Measurements from ENCODE around the gene KCNK10. TPM values are rescaled to one million over a fixed set of nuclear protein-coding genes. Genes with fewer than 3 reads are reported as not detected.

The KCNK10 gene
- total and polyA plus RNA-seq, 2 donors (not counting 1 experiment from before 2014, with no cell fraction given): 0.20 TPM; not detected in 1

DNA sequence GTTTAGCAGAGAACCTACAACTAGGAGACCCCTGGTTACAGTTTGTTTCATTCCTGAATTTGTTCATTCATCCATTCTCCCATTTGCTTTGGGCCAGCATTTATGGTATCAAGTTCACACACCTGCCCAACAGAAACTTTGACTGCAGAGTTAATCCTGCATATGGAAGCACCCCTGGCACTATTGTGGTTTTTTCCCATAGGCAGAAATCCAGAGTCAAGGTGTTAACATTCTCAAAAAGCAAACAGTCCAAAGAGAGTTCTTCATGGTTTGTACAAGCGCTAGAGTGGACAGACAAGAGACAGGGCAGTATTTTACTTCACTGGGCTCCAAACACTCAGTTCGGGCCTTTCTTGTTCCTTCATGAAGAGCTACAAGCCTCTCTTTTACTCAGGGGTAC lies 51.9 kb downstream of the KCNK10 start:
- no peak for TF ChIP-seq EZH2 (IDR thresholded peaks at IDR 0.05; ENCODE audit: borderline replicate concordance, insufficient read depth, low read depth, low read length, poor library complexity, severe bottlenecking)
- TF ChIP-seq, protein P1, sequence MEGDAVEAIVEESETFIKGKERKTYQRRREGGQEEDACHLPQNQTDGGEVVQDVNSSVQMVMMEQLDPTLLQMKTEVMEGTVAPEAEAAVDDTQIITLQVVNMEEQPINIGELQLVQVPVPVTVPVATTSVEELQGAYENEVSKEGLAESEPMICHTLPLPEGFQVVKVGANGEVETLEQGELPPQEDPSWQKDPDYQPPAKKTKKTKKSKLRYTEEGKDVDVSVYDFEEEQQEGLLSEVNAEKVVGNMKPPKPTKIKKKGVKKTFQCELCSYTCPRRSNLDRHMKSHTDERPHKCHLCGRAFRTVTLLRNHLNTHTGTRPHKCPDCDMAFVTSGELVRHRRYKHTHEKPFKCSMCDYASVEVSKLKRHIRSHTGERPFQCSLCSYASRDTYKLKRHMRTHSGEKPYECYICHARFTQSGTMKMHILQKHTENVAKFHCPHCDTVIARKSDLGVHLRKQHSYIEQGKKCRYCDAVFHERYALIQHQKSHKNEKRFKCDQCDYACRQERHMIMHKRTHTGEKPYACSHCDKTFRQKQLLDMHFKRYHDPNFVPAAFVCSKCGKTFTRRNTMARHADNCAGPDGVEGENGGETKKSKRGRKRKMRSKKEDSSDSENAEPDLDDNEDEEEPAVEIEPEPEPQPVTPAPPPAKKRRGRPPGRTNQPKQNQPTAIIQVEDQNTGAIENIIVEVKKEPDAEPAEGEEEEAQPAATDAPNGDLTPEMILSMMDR (IDR thresholded peaks at IDR 0.05): no peak
- Mint-ChIP-seq H3K4me1 (no peaks in the 10 kb centered on the region), H3K27ac (no peak overlapping the region), H3K9me3 (ENCODE audit: insufficient read depth) (no peaks in the 10 kb centered on the region), H3K27me3 (peaks cover 24% of the 10 kb centered on the region), H3K4me3 (no peak overlapping the region)
- Histone ChIP-seq H3K9ac (ENCODE audit: low read length) (no peak overlapping the region), H3K9me3 (ENCODE audit: control extremely low read depth in 1 of 3, control insufficient read depth in 2 of 3, insufficient read depth in 1 of 3, low read length in 2 of 3) (no peaks in the 10 kb centered on the region), H3K27me3 (replicated peaks in 1 of 4; ENCODE audit: control extremely low read depth in 1 of 4, control insufficient read depth in 3 of 4, insufficient read depth in 4 of 4, low read length in 3 of 4) (peaks cover 0 to 9% (median 0%) of the 10 kb centered on the region in 4 experiments), H2AFZ (ENCODE audit: insufficient read depth, low read depth, low read length, poor library complexity, severe bottlenecking) (no peak overlapping the region), H3K4me1 (ENCODE audit: control insufficient read depth in 2 of 2, insufficient read depth in 2 of 2, low read length in 2 of 2) (no peaks in the 10 kb centered on the region), H3K4me3 (ENCODE audit: control extremely low read depth in 1 of 5, extremely low read depth in 1 of 5, insufficient read depth in 1 of 5, low read depth in 2 of 5, low read length in 4 of 5) (no peak overlapping the region), H3K36me3 (replicated peaks in 1 of 2; ENCODE audit: control extremely low read depth in 1 of 2, control insufficient read depth in 1 of 2, extremely low read depth in 1 of 2, insufficient read depth in 2 of 2, low read length in 1 of 2) (no peaks in the 10 kb centered on the region), H3K27ac (ENCODE audit: low read length in 2 of 2) (no peak overlapping the region), H3K79me2 (ENCODE audit: control insufficient read depth, insufficient read depth, low read length) (no peaks in the 10 kb centered on the region), H4K20me1 (ENCODE audit: control insufficient read depth, insufficient read depth, low read length, poor library complexity, severe bottlenecking) (no peaks in the 10 kb centered on the region), H3K4me2 (replicated peaks; ENCODE audit: low read depth, low read length, poor library complexity, severe bottlenecking) (no peak overlapping the region)
- ChIA-PET CTCF (no interaction called here), POLR2A (no interaction called here)
- ATAC-seq (ENCODE audit: low read depth) (no peak), DNase-seq (no peak)
- intact Hi-C loops (cut with micrococcal nuclease): no loop called here
- 100% methylated on average over 1 of the region's 2 CpGs for WGBS (ENCODE audit: insufficient coverage)

- intact Hi-C loops (cut with micrococcal nuclease): no loop called here
- H3K27ac ChIP-seq (ENCODE audit: low read length in 2 of 2): no peak overlapping the region
Observed at GRCh38 chr14:88270776-88271175, 52.3 kb downstream of the KCNK10 start.

More at GRCh38 chr14:88270776-88271175, 52.3 kb downstream of the KCNK10 start:
- H3K27me3 ChIP-seq (replicated peaks in 1 of 4; ENCODE audit: control extremely low read depth in 1 of 4, control insufficient read depth in 3 of 4, insufficient read depth in 4 of 4, low read length in 3 of 4): peaks cover 0 to 9% (median 0%) of the 10 kb centered on the region in 4 experiments
- no peaks in the 10 kb centered on the region for H3K9me3 Mint-ChIP-seq (ENCODE audit: insufficient read depth)
- no peak overlapping the region for H3K27ac Mint-ChIP-seq
- H2AFZ ChIP-seq (ENCODE audit: insufficient read depth, low read depth, low read length, poor library complexity, severe bottlenecking): no peak overlapping the region
- H4K20me1 ChIP-seq (ENCODE audit: control insufficient read depth, insufficient read depth, low read length, poor library complexity, severe bottlenecking): no peaks in the 10 kb centered on the region
- 86% methylated on average over 6 of the region's 6 CpGs for WGBS (ENCODE audit: insufficient coverage)
- H3K4me3 ChIP-seq (ENCODE audit: control extremely low read depth in 1 of 5, extremely low read depth in 1 of 5, insufficient read depth in 1 of 5, low read depth in 2 of 5, low read length in 4 of 5): no peak overlapping the region
- H3K9ac ChIP-seq (ENCODE audit: low read length): no peak overlapping the region
- no peaks in the 10 kb centered on the region for H3K36me3 ChIP-seq (replicated peaks in 1 of 2; ENCODE audit: control extremely low read depth in 1 of 2, control insufficient read depth in 1 of 2, extremely low read depth in 1 of 2, insufficient read depth in 2 of 2, low read length in 1 of 2)
- no peaks in the 10 kb centered on the region for H3K4me1 Mint-ChIP-seq
- H3K4me2 ChIP-seq (replicated peaks; ENCODE audit: low read depth, low read length, poor library complexity, severe bottlenecking): no peak overlapping the region
- H3K79me2 ChIP-seq (ENCODE audit: control insufficient read depth, insufficient read depth, low read length): no peaks in the 10 kb centered on the region
- no peaks in the 10 kb centered on the region for H3K4me1 ChIP-seq (ENCODE audit: control insufficient read depth in 2 of 2, insufficient read depth in 2 of 2, low read length in 2 of 2)
- ChIA-PET CTCF (no interaction called here), POLR2A (no interaction called here)
- H3K9me3 ChIP-seq (ENCODE audit: control extremely low read depth in 1 of 3, control insufficient read depth in 2 of 3, insufficient read depth in 1 of 3, low read length in 2 of 3): no peaks in the 10 kb centered on the region
- DNase-seq: no peak
- peaks cover 26% of the 10 kb centered on the region for H3K27me3 Mint-ChIP-seq
- TF ChIP-seq, protein P1 (IDR thresholded peaks at IDR 0.05): no peak
- TF ChIP-seq EZH2 (IDR thresholded peaks at IDR 0.05; ENCODE audit: borderline replicate concordance, insufficient read depth, low read depth, low read length, poor library complexity, severe bottlenecking): no peak
- no peak overlapping the region for H3K4me3 Mint-ChIP-seq
- ATAC-seq (ENCODE audit: low read depth): no peak
